ENCODE measurements around the gene SLC34A2.

SLC34A2 gene

GRCh38 chr4:25723409-25723808 is 67.8 kb downstream of the SLC34A2 start:
- no peak for DNase-seq (ENCODE audit: low read depth in 3 of 3, low spot score in 1 of 3)

- DNase-seq (ENCODE audit: low read depth in 3 of 3, low spot score in 1 of 3), result no peak
Measured at GRCh38 chr4:25725870-25726269, 70.2 kb downstream of the SLC34A2 start.

DNA sequence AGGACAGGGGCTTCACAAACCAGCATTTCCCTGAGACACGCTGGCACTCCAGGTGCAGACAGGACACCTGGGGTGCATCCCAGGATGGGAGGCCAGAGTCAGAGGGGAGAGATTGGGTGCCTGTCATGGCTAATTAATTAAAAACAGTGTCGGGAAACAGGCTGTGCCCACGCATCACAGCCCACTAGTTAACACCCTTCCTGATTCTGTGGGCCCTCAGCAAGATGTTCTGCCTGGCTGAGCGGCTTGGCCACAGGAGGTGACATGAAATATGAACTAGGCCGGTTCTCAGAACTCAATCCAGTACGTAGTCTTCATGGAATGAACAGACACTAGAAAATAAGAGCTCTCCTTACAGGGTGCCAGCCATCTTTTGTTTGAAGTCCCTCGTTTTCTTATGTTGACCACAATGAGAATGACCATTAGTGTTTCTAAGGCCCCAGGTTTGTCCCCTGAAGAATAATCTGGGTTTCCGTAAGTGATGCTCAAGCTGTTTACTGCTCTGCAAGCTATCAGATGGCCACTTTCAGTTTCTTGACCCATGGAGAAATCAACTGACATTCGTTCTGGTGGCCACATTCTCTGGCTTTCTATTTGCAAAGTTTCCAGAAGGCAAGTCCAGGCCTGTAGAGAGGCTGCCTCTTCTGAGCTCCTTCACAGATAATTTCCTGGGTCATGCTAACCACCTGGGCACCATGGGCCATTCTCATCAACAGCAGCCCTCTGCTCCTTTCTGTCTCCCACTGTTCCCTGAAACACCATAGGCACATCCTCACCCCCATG is 72.3 kb downstream of the SLC34A2 start:
- no peak for DNase-seq (ENCODE audit: low read depth in 3 of 3, low spot score in 1 of 3)

Measured in stimulated activated CD4-positive, alpha-beta T cell treated with anti-CD3 and anti-CD28 coated beads, TNF-alpha, amount 100 ng/mL, for 1 hour (primary cell).